ENCODE results near the gene NLGN1.

NLGN1 gene

DNA sequence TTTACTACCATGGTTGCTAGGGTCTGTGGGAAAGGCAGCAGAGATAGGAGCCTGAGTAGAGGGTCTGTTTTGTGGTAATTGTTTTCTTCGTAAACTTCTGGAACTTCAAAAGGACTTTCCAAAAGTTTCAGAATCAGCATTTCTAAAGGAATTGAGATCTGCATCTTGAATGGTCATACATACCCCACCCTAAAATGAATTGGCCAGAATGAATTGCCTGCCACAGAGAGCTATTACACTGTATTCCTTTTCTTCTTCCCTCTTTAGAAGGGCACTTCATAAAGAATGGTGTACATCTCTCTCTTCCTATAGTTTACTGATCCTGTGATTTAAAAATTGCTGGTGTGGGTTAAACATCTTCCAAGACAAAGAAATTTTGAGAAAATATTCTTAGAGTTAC, 525.7 kb downstream of the NLGN1 start:
- Histone ChIP-seq H3K9me3 (ENCODE audit: control insufficient read depth, insufficient read depth, low read length) (no peaks in the 10 kb centered on the region), H3K4me1 (ENCODE audit: control insufficient read depth, insufficient read depth, low read length) (peaks cover 16% of the 10 kb centered on the region; the same call in 1 of the 2 replicates)

DNA sequence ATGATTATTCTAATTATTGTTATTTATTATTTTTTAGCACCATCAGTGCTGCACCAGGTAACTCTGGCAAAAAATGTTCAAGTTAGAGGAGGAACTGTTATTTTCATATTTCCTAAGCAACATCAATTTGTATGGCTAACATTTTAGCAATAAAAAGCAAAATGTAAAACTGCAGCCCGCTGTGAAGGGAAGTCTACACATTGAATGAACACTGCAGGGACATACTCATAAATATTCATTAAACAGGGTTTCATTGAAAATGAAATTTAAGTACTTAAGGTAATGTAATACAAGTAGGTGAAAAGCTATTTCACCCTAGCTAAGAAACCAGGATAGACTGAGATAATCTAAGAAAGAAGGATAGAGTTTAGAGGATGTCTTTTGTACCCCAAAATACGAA, 532.7 kb downstream of the NLGN1 start:
- Histone ChIP-seq H3K27ac (ENCODE audit: low read depth, low read length) (no peak overlapping the region), H3K4me1 (ENCODE audit: control insufficient read depth, insufficient read depth, low read length) (peaks cover 29% of the 10 kb centered on the region), H3K9ac (ENCODE audit: low read depth, low read length) (no peak overlapping the region), H3K4me3 (ENCODE audit: low read depth, low read length) (no peak overlapping the region), H3K27me3 (ENCODE audit: control insufficient read depth, insufficient read depth, low read length) (no peaks in the 10 kb centered on the region), H3K36me3 (ENCODE audit: control insufficient read depth, insufficient read depth, low read length) (no peaks in the 10 kb centered on the region), H3K9me3 (ENCODE audit: control insufficient read depth, insufficient read depth, low read length) (no peaks in the 10 kb centered on the region)

More for the DNA sequence above, 525.7 kb downstream of the NLGN1 start:
- H3K27me3 ChIP-seq (ENCODE audit: control insufficient read depth, insufficient read depth, low read length), result no peaks in the 10 kb centered on the region
- no peak overlapping the region for H3K9ac ChIP-seq (ENCODE audit: low read depth, low read length)
- no peak overlapping the region for H3K4me3 ChIP-seq (ENCODE audit: low read depth, low read length)
- H3K27ac ChIP-seq (ENCODE audit: low read depth, low read length), result no peak overlapping the region
- H3K36me3 ChIP-seq (ENCODE audit: control insufficient read depth, insufficient read depth, low read length), result no peaks in the 10 kb centered on the region

DNA sequence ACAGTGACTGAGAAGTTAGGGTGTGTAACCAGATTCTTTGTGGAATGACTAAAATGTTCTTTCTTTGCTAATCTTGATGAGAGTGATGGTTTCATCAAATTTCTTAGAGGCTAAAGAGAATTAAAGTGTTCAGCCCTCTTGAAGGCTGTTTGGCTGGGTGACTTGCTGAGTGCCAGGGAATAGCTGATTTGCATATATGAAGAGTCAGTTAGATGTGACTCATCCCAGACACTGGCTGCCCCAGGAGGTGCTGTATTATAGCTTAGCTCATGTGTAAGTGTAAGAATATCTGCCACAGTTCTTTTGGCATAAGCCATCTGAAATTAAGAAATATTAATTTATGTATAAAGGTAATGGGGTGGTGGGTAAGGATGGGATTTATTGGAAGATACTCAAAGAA, 535.1 kb downstream of the NLGN1 start:
- H3K9me3 ChIP-seq (ENCODE audit: control insufficient read depth, insufficient read depth, low read length), result no peaks in the 10 kb centered on the region
- no peaks in the 10 kb centered on the region for H3K36me3 ChIP-seq (ENCODE audit: control insufficient read depth, insufficient read depth, low read length)
- no peak overlapping the region for H3K4me3 ChIP-seq (ENCODE audit: low read depth, low read length)
- no peak overlapping the region for H3K9ac ChIP-seq (ENCODE audit: low read depth, low read length)
- H3K27ac ChIP-seq (ENCODE audit: low read depth, low read length), result peak overlapping the region; percentile 57
- no peaks in the 10 kb centered on the region for H3K27me3 ChIP-seq (ENCODE audit: control insufficient read depth, insufficient read depth, low read length)
- H3K4me1 ChIP-seq (ENCODE audit: control insufficient read depth, insufficient read depth, low read length), result peaks cover 29% of the 10 kb centered on the region

DNA sequence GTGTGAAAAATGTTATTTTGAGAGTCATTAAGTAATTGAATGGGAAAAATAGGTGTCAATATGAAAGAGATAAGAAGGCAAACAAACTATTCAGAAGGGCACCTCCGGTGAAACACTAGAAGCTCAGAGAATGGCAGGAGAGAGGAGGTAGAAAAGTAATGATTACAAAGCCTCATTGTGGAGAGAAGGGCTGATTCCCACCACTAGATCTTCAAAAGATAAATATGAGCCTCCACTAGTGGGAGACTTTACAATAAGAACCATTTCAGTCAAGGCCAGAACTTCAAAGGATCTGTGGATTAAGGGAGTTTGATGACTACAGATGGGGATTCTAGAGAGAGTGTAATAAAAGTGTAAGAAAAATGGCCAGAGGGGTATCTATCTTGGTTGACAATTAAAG, 535.6 kb downstream of the NLGN1 start:
- H3K4me1 ChIP-seq (ENCODE audit: control insufficient read depth, insufficient read depth, low read length), result peaks cover 32% of the 10 kb centered on the region
- H3K27me3 ChIP-seq (ENCODE audit: control insufficient read depth, insufficient read depth, low read length), result no peaks in the 10 kb centered on the region
- H3K9me3 ChIP-seq (ENCODE audit: control insufficient read depth, insufficient read depth, low read length), result no peaks in the 10 kb centered on the region
- no peak overlapping the region for H3K9ac ChIP-seq (ENCODE audit: low read depth, low read length)
- H3K27ac ChIP-seq (ENCODE audit: low read depth, low read length), result peak overlapping the region; percentile 57
- no peak overlapping the region for H3K4me3 ChIP-seq (ENCODE audit: low read depth, low read length)
- H3K36me3 ChIP-seq (ENCODE audit: control insufficient read depth, insufficient read depth, low read length), result no peaks in the 10 kb centered on the region

DNA sequence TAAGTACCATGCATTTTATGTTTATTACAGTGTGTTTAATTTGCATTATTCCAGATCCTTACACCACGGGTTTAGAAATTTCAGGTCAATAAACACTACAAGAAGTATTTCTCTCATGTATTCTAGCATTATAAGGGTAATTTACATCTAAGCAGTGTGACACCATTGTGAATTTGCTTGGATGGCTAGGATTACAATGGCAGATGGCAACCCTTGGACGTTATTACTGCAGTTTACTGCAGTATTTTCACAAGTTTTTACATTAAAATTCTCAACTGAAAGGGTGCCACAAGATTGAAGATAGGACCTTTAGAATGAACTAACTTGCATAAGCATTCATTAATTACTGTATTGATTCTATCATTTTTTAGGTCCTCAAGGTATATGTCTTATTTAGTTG, 538.8 kb downstream of the NLGN1 start:
- H3K4me1 ChIP-seq (ENCODE audit: control insufficient read depth, insufficient read depth, low read length), result peaks cover 28% of the 10 kb centered on the region
- H3K36me3 ChIP-seq (ENCODE audit: control insufficient read depth, insufficient read depth, low read length), result no peaks in the 10 kb centered on the region
- H3K9ac ChIP-seq (ENCODE audit: low read depth, low read length), result no peak overlapping the region
- no peaks in the 10 kb centered on the region for H3K9me3 ChIP-seq (ENCODE audit: control insufficient read depth, insufficient read depth, low read length)
- no peaks in the 10 kb centered on the region for H3K27me3 ChIP-seq (ENCODE audit: control insufficient read depth, insufficient read depth, low read length)
- H3K27ac ChIP-seq (ENCODE audit: low read depth, low read length), result no peak overlapping the region
- H3K4me3 ChIP-seq (ENCODE audit: low read depth, low read length), result no peak overlapping the region

DNA sequence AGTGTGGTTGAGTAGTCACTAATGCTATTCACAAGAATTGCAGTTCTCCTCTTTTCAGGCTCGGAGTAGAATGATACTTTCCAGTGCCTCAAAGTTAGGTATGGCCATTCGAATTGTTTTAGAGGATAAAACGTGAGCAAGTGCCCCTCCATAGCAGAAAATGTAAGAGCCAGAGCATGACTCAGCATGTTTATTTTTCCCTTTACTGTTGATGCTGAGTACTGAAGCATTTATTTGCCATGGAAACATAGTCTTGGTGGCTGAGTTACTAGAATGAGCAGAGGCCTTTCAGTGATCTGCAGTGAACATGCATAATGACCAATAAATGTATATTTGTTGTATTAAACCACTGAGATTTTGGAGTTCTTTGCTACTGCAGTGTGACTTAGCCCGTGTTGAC, 540.6 kb downstream of the NLGN1 start:
- Histone ChIP-seq H3K9me3 (ENCODE audit: control insufficient read depth, insufficient read depth, low read length) (no peaks in the 10 kb centered on the region), H3K4me1 (ENCODE audit: control insufficient read depth, insufficient read depth, low read length) (peaks cover 11% of the 10 kb centered on the region), H3K27ac (ENCODE audit: low read depth, low read length) (peak overlapping the region; percentile 58), H3K36me3 (ENCODE audit: control insufficient read depth, insufficient read depth, low read length) (no peaks in the 10 kb centered on the region), H3K9ac (ENCODE audit: low read depth, low read length) (no peak overlapping the region), H3K4me3 (ENCODE audit: low read depth, low read length) (no peak overlapping the region), H3K27me3 (ENCODE audit: control insufficient read depth, insufficient read depth, low read length) (no peaks in the 10 kb centered on the region)

DNA sequence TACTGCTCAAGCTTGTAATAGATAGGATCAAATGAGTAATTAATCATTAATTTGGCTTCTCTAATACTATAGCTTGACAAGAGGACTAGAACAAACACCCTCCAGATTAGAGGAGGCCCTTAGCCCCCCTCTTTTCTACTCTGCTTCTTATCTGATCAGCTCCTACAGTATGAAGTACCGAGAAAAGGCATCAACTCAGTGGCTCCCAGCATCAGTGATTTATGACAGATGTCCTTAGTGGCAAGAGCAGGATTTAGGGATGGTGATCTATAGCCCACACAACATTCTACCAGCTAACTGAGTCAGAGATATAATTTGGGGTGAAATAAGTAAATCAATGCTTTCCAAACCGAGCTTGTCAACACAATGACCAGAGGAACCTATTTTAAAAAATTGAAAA, 541.1 kb downstream of the NLGN1 start:
- no peak overlapping the region for H3K9ac ChIP-seq (ENCODE audit: low read depth, low read length)
- H3K4me1 ChIP-seq (ENCODE audit: control insufficient read depth, insufficient read depth, low read length), result peaks cover 12% of the 10 kb centered on the region
- no peak overlapping the region for H3K4me3 ChIP-seq (ENCODE audit: low read depth, low read length)
- H3K9me3 ChIP-seq (ENCODE audit: control insufficient read depth, insufficient read depth, low read length), result no peaks in the 10 kb centered on the region
- no peaks in the 10 kb centered on the region for H3K27me3 ChIP-seq (ENCODE audit: control insufficient read depth, insufficient read depth, low read length)
- H3K36me3 ChIP-seq (ENCODE audit: control insufficient read depth, insufficient read depth, low read length), result no peaks in the 10 kb centered on the region
- peak overlapping the region; percentile 58 for H3K27ac ChIP-seq (ENCODE audit: low read depth, low read length)

DNA sequence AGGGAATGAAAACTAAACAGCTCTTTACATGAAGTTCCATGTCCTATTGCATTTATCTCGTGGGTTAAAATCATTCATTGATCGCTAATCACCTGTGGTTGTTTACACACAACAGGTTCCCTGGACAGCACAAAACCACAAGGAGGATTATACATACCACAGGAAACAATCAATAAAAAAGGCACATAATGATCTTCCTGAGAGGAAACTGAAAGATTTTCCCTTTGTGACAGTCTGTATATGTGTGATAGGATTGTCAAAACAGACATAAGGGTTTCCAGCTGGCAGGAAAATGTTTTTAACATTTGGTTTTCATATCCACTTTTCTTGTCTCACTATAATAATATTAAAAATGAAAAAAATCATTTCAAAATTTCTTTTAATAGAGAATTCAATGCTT, 541.8 kb downstream of the NLGN1 start:
- Histone ChIP-seq H3K4me3 (ENCODE audit: low read depth, low read length) (no peak overlapping the region), H3K27ac (ENCODE audit: low read depth, low read length) (no peak overlapping the region), H3K4me1 (ENCODE audit: control insufficient read depth, insufficient read depth, low read length) (peaks cover 16% of the 10 kb centered on the region), H3K36me3 (ENCODE audit: control insufficient read depth, insufficient read depth, low read length) (no peaks in the 10 kb centered on the region), H3K9ac (ENCODE audit: low read depth, low read length) (no peak overlapping the region), H3K9me3 (ENCODE audit: control insufficient read depth, insufficient read depth, low read length) (no peaks in the 10 kb centered on the region), H3K27me3 (ENCODE audit: control insufficient read depth, insufficient read depth, low read length) (no peaks in the 10 kb centered on the region)

DNA sequence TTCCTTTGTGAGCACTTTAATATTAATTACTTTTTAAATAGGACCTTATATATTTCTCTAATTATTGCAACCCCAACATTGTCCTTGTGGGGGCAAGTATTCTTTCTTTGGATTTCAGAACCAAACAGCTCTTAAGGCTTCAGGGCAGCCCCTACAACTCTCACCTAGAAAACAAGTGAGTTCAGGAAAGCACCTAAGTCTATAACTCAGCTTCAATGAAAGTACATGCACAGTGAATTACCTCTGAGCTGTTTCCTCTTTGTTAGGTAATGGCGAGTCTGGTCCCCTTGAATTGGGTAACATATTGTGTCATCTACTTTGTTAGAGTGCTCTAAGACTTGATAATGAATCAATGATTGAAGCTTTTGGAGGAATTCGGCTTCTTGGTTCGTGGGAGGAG, 545.7 kb downstream of the NLGN1 start:
- Histone ChIP-seq H3K4me1 (ENCODE audit: control insufficient read depth, insufficient read depth, low read length) (peaks cover 12% of the 10 kb centered on the region), H3K9ac (ENCODE audit: low read depth, low read length) (no peak overlapping the region), H3K4me3 (ENCODE audit: low read depth, low read length) (no peak overlapping the region), H3K36me3 (ENCODE audit: control insufficient read depth, insufficient read depth, low read length) (no peaks in the 10 kb centered on the region), H3K9me3 (ENCODE audit: control insufficient read depth, insufficient read depth, low read length) (no peaks in the 10 kb centered on the region), H3K27ac (ENCODE audit: low read depth, low read length) (no peak overlapping the region), H3K27me3 (ENCODE audit: control insufficient read depth, insufficient read depth, low read length) (no peaks in the 10 kb centered on the region)

DNA sequence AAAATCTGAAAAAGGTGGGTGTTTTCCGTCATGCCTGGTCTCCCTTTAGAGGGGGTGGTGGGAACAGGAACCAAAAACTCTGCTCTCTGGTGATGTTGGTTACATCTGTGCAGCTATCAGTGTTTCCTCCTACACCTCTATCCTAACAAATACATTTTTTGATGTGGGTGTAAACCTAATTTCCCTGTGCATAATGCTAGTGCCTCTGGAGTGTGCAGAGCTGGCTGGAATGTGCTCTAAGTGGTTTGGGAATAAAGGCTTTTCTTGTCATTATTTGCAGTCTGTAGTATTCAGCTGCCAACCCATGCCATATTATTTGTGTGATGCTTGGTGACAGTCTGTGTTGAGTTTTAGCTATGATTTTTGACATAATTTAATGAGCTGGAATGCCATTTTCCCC, 547.6 kb downstream of the NLGN1 start:
- no peak overlapping the region for H3K9ac ChIP-seq (ENCODE audit: low read depth, low read length)
- no peaks in the 10 kb centered on the region for H3K36me3 ChIP-seq (ENCODE audit: control insufficient read depth, insufficient read depth, low read length)
- no peak overlapping the region for H3K27ac ChIP-seq (ENCODE audit: low read depth, low read length)
- H3K27me3 ChIP-seq (ENCODE audit: control insufficient read depth, insufficient read depth, low read length), result no peaks in the 10 kb centered on the region
- no peak overlapping the region for H3K4me3 ChIP-seq (ENCODE audit: low read depth, low read length)
- peaks cover 7% of the 10 kb centered on the region for H3K4me1 ChIP-seq (ENCODE audit: control insufficient read depth, insufficient read depth, low read length)
- H3K9me3 ChIP-seq (ENCODE audit: control insufficient read depth, insufficient read depth, low read length), result no peaks in the 10 kb centered on the region

DNA sequence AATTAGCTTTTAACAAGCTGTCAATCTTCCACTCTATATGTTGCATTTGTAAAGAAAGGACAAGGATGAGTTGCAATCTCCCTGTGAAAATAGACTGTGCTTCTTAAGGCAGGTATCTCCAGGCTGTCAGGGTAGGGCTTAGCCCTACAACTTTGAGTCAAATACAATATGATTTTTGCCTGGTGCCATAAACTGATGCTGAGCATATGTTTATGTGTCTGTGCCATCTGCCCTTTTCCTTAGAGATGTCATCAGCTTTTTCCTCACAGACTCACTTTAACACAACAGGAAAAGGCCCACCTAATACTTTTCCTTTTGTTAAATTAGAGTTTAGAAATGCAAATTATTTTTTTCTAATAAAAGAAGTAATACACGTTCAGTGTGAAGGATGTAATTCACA, 548.3 kb downstream of the NLGN1 start:
- H3K4me1 ChIP-seq (ENCODE audit: control insufficient read depth, insufficient read depth, low read length), result peaks cover 7% of the 10 kb centered on the region
- no peak overlapping the region for H3K4me3 ChIP-seq (ENCODE audit: low read depth, low read length)
- no peak overlapping the region for H3K9ac ChIP-seq (ENCODE audit: low read depth, low read length)
- no peaks in the 10 kb centered on the region for H3K9me3 ChIP-seq (ENCODE audit: control insufficient read depth, insufficient read depth, low read length)
- H3K36me3 ChIP-seq (ENCODE audit: control insufficient read depth, insufficient read depth, low read length), result no peaks in the 10 kb centered on the region
- H3K27ac ChIP-seq (ENCODE audit: low read depth, low read length), result no peak overlapping the region
- no peaks in the 10 kb centered on the region for H3K27me3 ChIP-seq (ENCODE audit: control insufficient read depth, insufficient read depth, low read length)

DNA sequence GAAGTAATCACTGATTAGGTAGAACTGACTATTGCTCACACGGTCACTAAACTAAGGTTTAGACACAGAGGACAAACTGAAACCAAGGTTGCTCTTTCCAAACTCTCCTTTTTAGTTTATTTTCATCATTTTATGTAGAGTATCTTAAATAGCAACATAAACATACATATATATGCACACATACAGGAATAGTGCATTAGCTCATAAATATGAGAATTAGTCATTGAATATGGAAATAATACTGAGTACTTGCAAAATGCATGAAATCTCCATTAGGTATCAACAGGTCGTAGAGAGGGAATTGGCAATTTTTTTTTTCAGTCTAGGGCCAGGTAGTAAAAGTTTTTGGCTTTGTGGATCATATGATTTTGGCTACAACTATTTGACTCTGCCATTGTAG, 557.1 kb downstream of the NLGN1 start:
- Histone ChIP-seq H3K4me1 (ENCODE audit: control insufficient read depth, insufficient read depth, low read length) (no peaks in the 10 kb centered on the region), H3K27me3 (ENCODE audit: control insufficient read depth, insufficient read depth, low read length) (no peaks in the 10 kb centered on the region), H3K36me3 (ENCODE audit: control insufficient read depth, insufficient read depth, low read length) (no peaks in the 10 kb centered on the region), H3K4me3 (ENCODE audit: low read depth, low read length) (no peak overlapping the region), H3K27ac (ENCODE audit: low read depth, low read length) (no peak overlapping the region), H3K9ac (ENCODE audit: low read depth, low read length) (no peak overlapping the region), H3K9me3 (ENCODE audit: control insufficient read depth, insufficient read depth, low read length) (peaks cover 6% of the 10 kb centered on the region; the same call in 1 of the 2 replicates)
